Ishikawa (cell line): Measurements from ENCODE around the gene DSP.

Experiments used
- CEBPB ChIP-seq: IDR thresholded peaks from 2 replicates; pipeline ENCODE4 v1.6.1; 2012
- CREB1 ChIP-seq: IDR thresholded peaks from 2 replicates; pipeline ENCODE4 v1.6.1; 2012; ENCODE audit warnings: low read depth
- EGR1 ChIP-seq: IDR thresholded peaks from 2 replicates; pipeline ENCODE4 v1.6.1; 2012
- EP300 ChIP-seq: IDR thresholded peaks from 2 replicates; pipeline ENCODE4 v1.6.1; 2012; ENCODE audit warnings: borderline replicate concordance
- FOXM1 ChIP-seq: IDR thresholded peaks from 2 replicates; pipeline ENCODE4 v1.6.1; 2012; ENCODE audit warnings: low read depth, borderline replicate concordance
- NFIC ChIP-seq: IDR thresholded peaks from 2 replicates; pipeline ENCODE4 v1.6.1; 2012
- RAD21 ChIP-seq: IDR thresholded peaks from 2 replicates; pipeline ENCODE4 v1.6.1; 2012; ENCODE audit warnings: low read depth
- TAF1 ChIP-seq: IDR thresholded peaks from 2 replicates; pipeline ENCODE4 v1.6.1; 2012; ENCODE audit warnings: low read depth, mild to moderate bottlenecking
- TCF12 ChIP-seq: IDR thresholded peaks from 2 replicates; pipeline ENCODE4 v1.6.1; 2012; ENCODE audit warnings: low read depth
- TEAD4 ChIP-seq: IDR thresholded peaks from 2 replicates; pipeline ENCODE4 v1.6.1; 2012
- YY1 ChIP-seq: IDR thresholded peaks from 2 replicates; pipeline ENCODE4 v1.6.1; 2012; ENCODE audit warnings: low read depth
- ZBTB7A ChIP-seq: IDR thresholded peaks from 2 replicates; pipeline ENCODE4 v1.6.1; 2012; ENCODE audit warnings: low read depth
- TF ChIP-seq, protein P1 (sequence below): IDR thresholded peaks from 2 replicates; pipeline ENCODE4 v1.6.1; 2012; ENCODE audit warnings: low read depth, mild to moderate bottlenecking
- TF ChIP-seq, protein P2 (sequence below): IDR thresholded peaks from 2 replicates; pipeline ENCODE4 v1.6.1; 2012
- TF ChIP-seq, protein P3 (sequence below): IDR thresholded peaks from 2 replicates; pipeline ENCODE4 v1.6.1; 2012

DSP gene

DNA sequence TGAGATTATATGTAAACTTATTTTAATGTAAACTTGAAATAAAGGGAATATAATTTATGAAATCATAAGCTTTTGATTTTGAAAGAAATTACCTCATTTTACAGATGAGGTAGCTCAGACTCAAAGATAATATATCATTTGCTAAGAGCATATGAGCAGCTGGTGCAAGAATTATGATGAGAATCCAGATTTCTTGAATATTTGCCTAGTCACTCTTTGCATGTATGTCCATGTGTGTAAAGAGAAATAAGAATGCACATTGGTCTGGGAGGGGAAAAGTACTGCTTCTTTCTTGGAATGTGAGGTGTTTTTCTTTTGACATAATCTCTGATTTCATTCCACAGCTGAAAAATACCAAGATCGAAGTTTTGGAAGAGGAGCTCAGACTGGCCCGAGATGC, 37.5 kb downstream of the DSP start:
- no peak for TF ChIP-seq TEAD4

DNA sequence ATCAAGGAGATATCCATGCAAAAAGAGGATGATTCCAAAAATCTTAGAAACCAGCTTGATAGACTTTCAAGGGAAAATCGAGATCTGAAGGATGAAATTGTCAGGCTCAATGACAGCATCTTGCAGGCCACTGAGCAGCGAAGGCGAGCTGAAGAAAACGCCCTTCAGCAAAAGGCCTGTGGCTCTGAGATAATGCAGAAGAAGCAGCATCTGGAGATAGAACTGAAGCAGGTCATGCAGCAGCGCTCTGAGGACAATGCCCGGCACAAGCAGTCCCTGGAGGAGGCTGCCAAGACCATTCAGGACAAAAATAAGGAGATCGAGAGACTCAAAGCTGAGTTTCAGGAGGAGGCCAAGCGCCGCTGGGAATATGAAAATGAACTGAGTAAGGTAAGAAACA, 38.4 kb downstream of the DSP start:
- TF ChIP-seq NFIC: no peak
- TF ChIP-seq TEAD4: no peak

DNA sequence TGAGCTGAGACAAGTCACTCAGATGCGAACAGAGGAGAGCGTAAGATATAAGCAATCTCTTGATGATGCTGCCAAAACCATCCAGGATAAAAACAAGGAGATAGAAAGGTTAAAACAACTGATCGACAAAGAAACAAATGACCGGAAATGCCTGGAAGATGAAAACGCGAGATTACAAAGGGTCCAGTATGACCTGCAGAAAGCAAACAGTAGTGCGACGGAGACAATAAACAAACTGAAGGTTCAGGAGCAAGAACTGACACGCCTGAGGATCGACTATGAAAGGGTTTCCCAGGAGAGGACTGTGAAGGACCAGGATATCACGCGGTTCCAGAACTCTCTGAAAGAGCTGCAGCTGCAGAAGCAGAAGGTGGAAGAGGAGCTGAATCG, 39.1 kb downstream of the DSP start:
- no peak for TF ChIP-seq NFIC
- no peak for TF ChIP-seq TEAD4
- TF ChIP-seq EGR1: no peak
- TF ChIP-seq EP300: no peak

DNA sequence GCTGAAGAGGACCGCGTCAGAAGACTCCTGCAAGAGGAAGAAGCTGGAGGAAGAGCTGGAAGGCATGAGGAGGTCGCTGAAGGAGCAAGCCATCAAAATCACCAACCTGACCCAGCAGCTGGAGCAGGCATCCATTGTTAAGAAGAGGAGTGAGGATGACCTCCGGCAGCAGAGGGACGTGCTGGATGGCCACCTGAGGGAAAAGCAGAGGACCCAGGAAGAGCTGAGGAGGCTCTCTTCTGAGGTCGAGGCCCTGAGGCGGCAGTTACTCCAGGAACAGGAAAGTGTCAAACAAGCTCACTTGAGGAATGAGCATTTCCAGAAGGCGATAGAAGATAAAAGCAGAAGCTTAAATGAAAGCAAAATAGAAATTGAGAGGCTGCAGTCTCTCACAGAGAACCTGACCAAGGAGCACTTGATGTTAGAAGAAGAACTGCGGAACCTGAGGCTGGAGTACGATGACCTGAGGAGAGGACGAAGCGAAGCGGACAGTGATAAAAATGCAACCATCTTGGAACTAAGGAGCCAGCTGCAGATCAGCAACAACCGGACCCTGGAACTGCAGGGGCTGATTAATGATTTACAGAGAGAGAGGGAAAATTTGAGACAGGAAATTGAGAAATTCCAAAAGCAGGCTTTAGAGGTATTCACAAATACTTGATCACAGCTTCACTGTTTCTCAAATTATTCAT, 39.6 kb downstream of the DSP start:
- TF ChIP-seq ZBTB7A (no peak), RAD21 (no peak)
- TF ChIP-seq, protein P1, sequence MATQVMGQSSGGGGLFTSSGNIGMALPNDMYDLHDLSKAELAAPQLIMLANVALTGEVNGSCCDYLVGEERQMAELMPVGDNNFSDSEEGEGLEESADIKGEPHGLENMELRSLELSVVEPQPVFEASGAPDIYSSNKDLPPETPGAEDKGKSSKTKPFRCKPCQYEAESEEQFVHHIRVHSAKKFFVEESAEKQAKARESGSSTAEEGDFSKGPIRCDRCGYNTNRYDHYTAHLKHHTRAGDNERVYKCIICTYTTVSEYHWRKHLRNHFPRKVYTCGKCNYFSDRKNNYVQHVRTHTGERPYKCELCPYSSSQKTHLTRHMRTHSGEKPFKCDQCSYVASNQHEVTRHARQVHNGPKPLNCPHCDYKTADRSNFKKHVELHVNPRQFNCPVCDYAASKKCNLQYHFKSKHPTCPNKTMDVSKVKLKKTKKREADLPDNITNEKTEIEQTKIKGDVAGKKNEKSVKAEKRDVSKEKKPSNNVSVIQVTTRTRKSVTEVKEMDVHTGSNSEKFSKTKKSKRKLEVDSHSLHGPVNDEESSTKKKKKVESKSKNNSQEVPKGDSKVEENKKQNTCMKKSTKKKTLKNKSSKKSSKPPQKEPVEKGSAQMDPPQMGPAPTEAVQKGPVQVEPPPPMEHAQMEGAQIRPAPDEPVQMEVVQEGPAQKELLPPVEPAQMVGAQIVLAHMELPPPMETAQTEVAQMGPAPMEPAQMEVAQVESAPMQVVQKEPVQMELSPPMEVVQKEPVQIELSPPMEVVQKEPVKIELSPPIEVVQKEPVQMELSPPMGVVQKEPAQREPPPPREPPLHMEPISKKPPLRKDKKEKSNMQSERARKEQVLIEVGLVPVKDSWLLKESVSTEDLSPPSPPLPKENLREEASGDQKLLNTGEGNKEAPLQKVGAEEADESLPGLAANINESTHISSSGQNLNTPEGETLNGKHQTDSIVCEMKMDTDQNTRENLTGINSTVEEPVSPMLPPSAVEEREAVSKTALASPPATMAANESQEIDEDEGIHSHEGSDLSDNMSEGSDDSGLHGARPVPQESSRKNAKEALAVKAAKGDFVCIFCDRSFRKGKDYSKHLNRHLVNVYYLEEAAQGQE: no peak

DNA sequence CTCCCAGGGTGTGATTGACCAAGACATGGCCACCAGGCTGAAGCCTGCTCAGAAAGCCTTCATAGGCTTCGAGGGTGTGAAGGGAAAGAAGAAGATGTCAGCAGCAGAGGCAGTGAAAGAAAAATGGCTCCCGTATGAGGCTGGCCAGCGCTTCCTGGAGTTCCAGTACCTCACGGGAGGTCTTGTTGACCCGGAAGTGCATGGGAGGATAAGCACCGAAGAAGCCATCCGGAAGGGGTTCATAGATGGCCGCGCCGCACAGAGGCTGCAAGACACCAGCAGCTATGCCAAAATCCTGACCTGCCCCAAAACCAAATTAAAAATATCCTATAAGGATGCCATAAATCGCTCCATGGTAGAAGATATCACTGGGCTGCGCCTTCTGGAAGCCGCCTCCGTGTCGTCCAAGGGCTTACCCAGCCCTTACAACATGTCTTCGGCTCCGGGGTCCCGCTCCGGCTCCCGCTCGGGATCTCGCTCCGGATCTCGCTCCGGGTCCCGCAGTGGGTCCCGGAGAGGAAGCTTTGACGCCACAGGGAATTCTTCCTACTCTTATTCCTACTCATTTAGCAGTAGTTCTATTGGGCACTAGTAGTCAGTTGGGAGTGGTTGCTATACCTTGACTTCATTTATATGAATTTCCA, 43.9 kb downstream of the DSP start:
- TF ChIP-seq, protein P2, sequence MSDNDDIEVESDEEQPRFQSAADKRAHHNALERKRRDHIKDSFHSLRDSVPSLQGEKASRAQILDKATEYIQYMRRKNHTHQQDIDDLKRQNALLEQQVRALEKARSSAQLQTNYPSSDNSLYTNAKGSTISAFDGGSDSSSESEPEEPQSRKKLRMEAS: no peak
- TF ChIP-seq TCF12: no peak
- TF ChIP-seq FOXM1: no peak
- TF ChIP-seq NFIC: no peak
- no peak for TF ChIP-seq EP300
- TF ChIP-seq CEBPB: no peak
- TF ChIP-seq YY1: no peak
- TF ChIP-seq EGR1: no peak
- TF ChIP-seq, protein P1: no peak
- no peak for TF ChIP-seq TAF1
- no peak for TF ChIP-seq ZBTB7A
- TF ChIP-seq, protein P3, sequence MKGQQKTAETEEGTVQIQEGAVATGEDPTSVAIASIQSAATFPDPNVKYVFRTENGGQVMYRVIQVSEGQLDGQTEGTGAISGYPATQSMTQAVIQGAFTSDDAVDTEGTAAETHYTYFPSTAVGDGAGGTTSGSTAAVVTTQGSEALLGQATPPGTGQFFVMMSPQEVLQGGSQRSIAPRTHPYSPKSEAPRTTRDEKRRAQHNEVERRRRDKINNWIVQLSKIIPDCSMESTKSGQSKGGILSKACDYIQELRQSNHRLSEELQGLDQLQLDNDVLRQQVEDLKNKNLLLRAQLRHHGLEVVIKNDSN: no peak
- no peak for TF ChIP-seq CREB1

DNA sequence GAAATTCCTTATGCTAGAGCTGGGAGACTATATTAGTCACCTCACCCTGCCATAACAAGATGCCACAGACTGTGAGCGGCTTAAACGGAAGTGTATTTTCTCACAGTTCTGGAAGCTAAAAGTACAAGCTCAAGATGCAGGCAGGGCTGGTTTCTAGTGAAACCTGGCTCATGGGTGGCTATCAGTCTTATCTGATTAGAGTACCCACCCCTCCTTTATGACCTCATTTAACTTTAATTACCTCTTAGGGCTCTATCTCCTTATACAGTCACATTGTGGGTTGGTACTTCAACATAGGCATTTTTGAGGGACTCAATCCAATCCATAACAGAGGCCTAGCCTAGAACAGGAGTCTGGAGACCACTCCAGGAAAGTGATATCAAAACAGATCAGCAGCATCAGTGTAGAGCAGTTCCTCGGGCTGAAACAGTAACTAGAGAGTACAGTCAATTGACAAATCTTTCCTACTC, 46.2 kb downstream of the DSP start:
- TF ChIP-seq, protein P2: no peak
- TF ChIP-seq ZBTB7A: no peak
- TF ChIP-seq CEBPB: no peak
- no peak for TF ChIP-seq FOXM1
- TF ChIP-seq, protein P1: no peak
- no peak for TF ChIP-seq NFIC
- TF ChIP-seq, protein P3: no peak
- no peak for TF ChIP-seq TAF1
- no peak for TF ChIP-seq CREB1
- no peak for TF ChIP-seq EGR1
- no peak for TF ChIP-seq EP300
- TF ChIP-seq TEAD4: no peak
